Loucy (cell line): ENCODE data around the gene LRRC4C.

Source experiments
- H2AFZ ChIP-seq: fragments of 200-600 bp; sonication (generic); 2 replicates; pipeline ENCODE4 v1.6.0; 2016; ENCODE audit warnings: antibody characterized with exemption, mild to moderate bottlenecking, low read length, moderate library complexity
- H3F3A ChIP-seq: fragments of 200-600 bp; 2 replicates; pipeline ENCODE4 v1.6.0; 2016; ENCODE audit warnings: antibody characterized with exemption, low read depth, mild to moderate bottlenecking
- H3K27me3 ChIP-seq: fragments of 200-600 bp; sonication (generic); 2 replicates; pipeline ENCODE4 v1.6.1; 2014; ENCODE audit warnings: low read length, mild to moderate bottlenecking; ENCODE audit not compliant: insufficient read depth, poor library complexity, severe bottlenecking
- H3K36me3 ChIP-seq: fragments of 200-600 bp; sonication (generic); 2 replicates; pipeline ENCODE4 v1.6.1; 2016; ENCODE audit warnings: low read length; ENCODE audit not compliant: insufficient read depth
- H3K4me1 ChIP-seq: fragments of 200-600 bp; sonication (generic); 2 replicates; pipeline ENCODE4 v1.5.1; 2014; ENCODE audit warnings: low read length, mild to moderate bottlenecking; ENCODE audit not compliant: insufficient read depth, poor library complexity, severe bottlenecking
- H3K4me2 ChIP-seq: fragments of 200-600 bp; sonication (generic); 2 replicates; pipeline ENCODE4 v1.6.0; 2014; ENCODE audit warnings: antibody characterized with exemption, low read length, low read depth, mild to moderate bottlenecking; ENCODE audit not compliant: poor library complexity, severe bottlenecking
- H3K4me3 ChIP-seq: fragments of 200-600 bp; sonication (generic); 2 replicates; pipeline ENCODE4 v1.5.1; 2014; ENCODE audit warnings: low read length, mild to moderate bottlenecking, mixed read lengths; ENCODE audit not compliant: poor library complexity, severe bottlenecking
- H3K79me2 ChIP-seq: fragments of 200-600 bp; sonication (generic); 2 replicates; pipeline ENCODE4 v1.6.1; 2014; ENCODE audit warnings: low read length; ENCODE audit not compliant: insufficient read depth
- H3K9ac ChIP-seq: fragments of 200-600 bp; sonication (generic); 2 replicates; pipeline ENCODE4 v1.6.0; 2014; ENCODE audit warnings: mild to moderate bottlenecking, low read depth, low read length, moderate library complexity; ENCODE audit not compliant: poor library complexity, severe bottlenecking
- H3K9me2 ChIP-seq: fragments of 200-600 bp; sonication (generic); replicated peaks from 2 replicates; pipeline ENCODE4 v1.6.1; 2016; ENCODE audit warnings: low read depth, low read length, mixed read lengths
- H3K9me3 ChIP-seq: fragments of 200-600 bp; sonication (generic); 2 replicates; pipeline ENCODE4 v1.6.1; 2014; ENCODE audit warnings: mild to moderate bottlenecking, antibody characterized with exemption, low read length, low read depth; ENCODE audit not compliant: insufficient read depth
- H4K20me1 ChIP-seq: fragments of 200-600 bp; sonication (generic); 2 replicates; pipeline ENCODE4 v1.6.0; 2014; ENCODE audit warnings: antibody characterized with exemption, low read length, mild to moderate bottlenecking; ENCODE audit not compliant: insufficient read depth, poor library complexity, severe bottlenecking
- CTCF ChIP-seq: fragments of 200-600 bp; sonication (generic); conservative IDR thresholded peaks from 2 replicates; pipeline ENCODE4 v1.5.1; 2014; ENCODE audit warnings: mild to moderate bottlenecking, antibody characterized with exemption, low read length
- EZH2phosphoT487 ChIP-seq: fragments of 200-600 bp; IDR thresholded peaks from 2 replicates; pipeline ENCODE4 v1.6.1; 2018; ENCODE audit warnings: antibody characterized with exemption, mild to moderate bottlenecking, moderate library complexity, borderline replicate concordance

The LRRC4C gene

GRCh38 chr11:40340911-40341310 is 1118.5 kb downstream of the LRRC4C start:
- H3K27me3 ChIP-seq: no peaks in the 10 kb centered on the region
- H3K9me3 ChIP-seq: no peaks in the 10 kb centered on the region
- H2AFZ ChIP-seq: no peak overlapping the region
- H3K4me1 ChIP-seq: no peaks in the 10 kb centered on the region
- no peak overlapping the region for H3K4me2 ChIP-seq
- TF ChIP-seq EZH2phosphoT487 (no peak), CTCF (no peak)
- H3K4me3 ChIP-seq: no peak overlapping the region
- no peaks in the 10 kb centered on the region for H3K36me3 ChIP-seq
- no peaks in the 10 kb centered on the region for H3F3A ChIP-seq
- no peaks in the 10 kb centered on the region for H3K79me2 ChIP-seq
- no peak overlapping the region for H3K9ac ChIP-seq
- no peaks in the 10 kb centered on the region for H3K9me2 ChIP-seq
- H4K20me1 ChIP-seq: no peaks in the 10 kb centered on the region

GRCh38 chr11:40338739-40339138 is 1120.7 kb downstream of the LRRC4C start:
- Histone ChIP-seq H3K9me3 (no peaks in the 10 kb centered on the region), H3K79me2 (no peaks in the 10 kb centered on the region), H3K9me2 (no peaks in the 10 kb centered on the region), H3K4me1 (no peaks in the 10 kb centered on the region), H3K4me3 (no peak overlapping the region), H3K27me3 (no peaks in the 10 kb centered on the region), H3K9ac (no peak overlapping the region), H3K36me3 (no peaks in the 10 kb centered on the region), H2AFZ (no peak overlapping the region), H3K4me2 (no peak overlapping the region), H4K20me1 (no peaks in the 10 kb centered on the region), H3F3A (no peaks in the 10 kb centered on the region)
- TF ChIP-seq CTCF (no peak), EZH2phosphoT487 (no peak)

GRCh38 chr11:40338062-40338461 is 1121.4 kb downstream of the LRRC4C start:
- no peaks in the 10 kb centered on the region for H3K4me1 ChIP-seq
- no peaks in the 10 kb centered on the region for H3K9me3 ChIP-seq
- no peak overlapping the region for H3K9ac ChIP-seq
- H2AFZ ChIP-seq: no peak overlapping the region
- TF ChIP-seq EZH2phosphoT487 (no peak), CTCF (no peak)
- H3K9me2 ChIP-seq: no peaks in the 10 kb centered on the region
- H3F3A ChIP-seq: no peaks in the 10 kb centered on the region
- no peak overlapping the region for H3K4me2 ChIP-seq
- no peaks in the 10 kb centered on the region for H3K79me2 ChIP-seq
- no peaks in the 10 kb centered on the region for H3K27me3 ChIP-seq
- no peak overlapping the region for H3K4me3 ChIP-seq
- no peaks in the 10 kb centered on the region for H4K20me1 ChIP-seq
- H3K36me3 ChIP-seq: no peaks in the 10 kb centered on the region
